HG02885 (cell line): Measurements from ENCODE around the gene CEP55.

Experiments
- ATAC-seq: cut with Tn5 transposase; IDR thresholded peaks from one replicate; pipeline ENCODE4 v1.9.1; 2021; ENCODE audit warnings: mild to moderate bottlenecking; ENCODE audit not compliant: unreplicated experiment, poor library complexity

The CEP55 gene

GRCh38 chr10:93468461-93469213 is 27.8 kb upstream of the CEP55 start:
- no peak for ATAC-seq

GRCh38 chr10:93469454-93469853 is 27.0 kb upstream of the CEP55 start:
- ATAC-seq, result no peak

GRCh38 chr10:93471110-93471651 is 25.2 kb upstream of the CEP55 start:
- no peak for ATAC-seq

DNA sequence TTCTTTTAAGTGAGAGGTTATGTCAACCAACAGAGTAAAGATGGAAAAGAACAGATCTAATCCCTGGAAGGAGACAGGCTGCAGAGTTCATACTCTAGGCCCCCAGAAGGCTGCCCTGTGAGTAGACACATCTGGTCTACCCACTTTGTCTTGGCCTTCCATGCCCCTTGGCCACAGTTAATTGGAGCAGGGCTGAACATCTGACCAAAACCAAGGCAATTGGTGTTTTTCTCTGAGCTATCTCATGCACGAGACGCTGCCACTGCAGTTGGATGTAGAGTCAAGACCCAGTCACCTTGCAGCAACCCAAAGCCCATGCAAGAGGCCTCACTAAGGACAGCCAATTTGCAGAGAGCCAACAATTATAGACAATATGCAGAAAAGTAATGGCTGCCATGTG is 23.3 kb upstream of the CEP55 start:
- ATAC-seq, result no peak

DNA sequence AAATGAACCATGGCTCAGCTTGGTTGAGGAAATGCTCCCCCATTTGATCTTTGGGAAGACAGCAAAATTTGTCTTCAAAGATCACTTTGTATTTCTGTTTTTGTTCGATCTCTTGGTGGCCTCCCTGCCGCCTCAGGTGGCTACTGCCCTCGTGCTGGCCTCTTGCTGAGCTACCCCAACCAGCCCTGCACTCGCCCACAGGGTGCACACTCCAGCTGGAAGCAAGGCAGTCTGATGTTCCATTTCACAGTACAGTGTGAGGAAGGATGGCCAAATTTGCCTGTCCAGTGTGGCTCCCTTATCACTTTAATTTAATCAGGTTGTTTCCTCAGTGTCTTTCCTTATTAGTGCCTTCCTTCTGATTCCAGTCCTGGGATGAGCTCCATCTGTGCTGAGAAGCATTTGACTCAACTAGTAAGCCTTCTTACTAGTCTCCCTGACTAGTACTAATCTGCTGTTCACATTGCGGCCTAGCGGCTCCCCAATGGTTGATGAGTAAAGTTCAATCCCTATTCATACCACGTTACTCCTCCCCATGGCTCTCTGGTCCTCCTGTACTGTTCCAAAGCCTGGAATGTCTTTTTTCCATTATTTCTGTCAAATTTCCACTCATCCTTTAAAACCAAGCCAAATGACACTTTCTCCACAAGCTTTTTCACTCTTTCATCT is 22.5 kb upstream of the CEP55 start:
- ATAC-seq, result no peak

- ATAC-seq, result no peak
These were observed 21.2 kb upstream of the CEP55 start for GRCh38 chr10:93475227-93475626.

DNA sequence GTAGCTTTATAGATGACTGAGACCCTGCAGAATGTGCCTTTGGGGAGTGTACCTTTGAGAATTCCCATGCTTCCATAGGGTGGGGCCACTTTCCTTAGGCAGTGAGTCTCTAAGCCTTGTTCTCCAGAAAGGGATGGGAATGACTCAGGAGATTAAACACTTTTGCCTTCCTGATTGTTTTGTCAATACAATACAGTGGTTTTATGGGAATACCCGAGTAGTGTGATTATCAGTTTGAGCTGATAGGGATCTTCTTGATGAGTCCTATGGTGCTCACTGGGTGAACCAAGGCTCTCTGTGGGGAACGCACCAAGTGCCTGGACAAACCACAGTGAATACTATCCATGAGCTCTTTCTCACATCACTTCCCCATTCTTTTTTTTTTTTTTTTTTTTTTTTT is 20.5 kb upstream of the CEP55 start:
- no peak for ATAC-seq

DNA sequence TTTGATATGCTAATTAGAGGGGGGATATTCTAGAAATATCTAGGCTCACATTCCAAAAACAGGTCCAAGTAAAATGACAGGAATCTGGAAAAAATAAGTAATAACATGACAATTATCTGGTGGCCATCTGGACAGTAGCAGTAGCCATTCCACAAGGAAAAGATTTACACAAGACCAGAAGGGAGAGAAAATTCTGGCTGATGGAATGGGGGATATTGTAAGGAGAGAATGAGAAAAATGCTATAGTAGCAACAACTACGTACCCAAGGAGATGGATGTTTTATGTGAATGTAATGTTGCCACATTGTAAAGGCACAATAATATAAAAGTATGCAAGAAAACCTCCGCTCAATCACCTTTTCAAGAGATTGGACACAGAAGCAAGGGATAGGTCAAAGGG is 19.7 kb upstream of the CEP55 start:
- no peak for ATAC-seq

DNA sequence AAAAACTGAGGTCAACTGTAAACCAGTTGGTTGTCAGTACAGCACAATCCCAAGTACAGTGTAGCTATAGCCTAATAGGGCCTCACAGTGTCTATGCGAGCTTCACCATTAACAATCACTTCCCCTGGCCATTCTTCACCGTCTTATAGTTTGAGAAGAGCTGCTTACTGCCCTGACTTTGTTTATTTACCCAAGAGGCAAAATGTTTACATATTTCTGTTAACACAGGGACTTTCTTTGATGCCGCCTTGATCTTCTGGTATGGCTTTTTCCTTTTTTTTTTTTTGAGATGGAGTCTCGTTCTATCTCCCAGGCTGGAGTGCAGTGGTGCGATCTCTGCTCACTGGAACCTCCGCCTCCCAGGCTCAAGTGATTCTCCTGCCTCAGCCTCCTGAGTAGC is 17.5 kb upstream of the CEP55 start:
- no peak for ATAC-seq

DNA sequence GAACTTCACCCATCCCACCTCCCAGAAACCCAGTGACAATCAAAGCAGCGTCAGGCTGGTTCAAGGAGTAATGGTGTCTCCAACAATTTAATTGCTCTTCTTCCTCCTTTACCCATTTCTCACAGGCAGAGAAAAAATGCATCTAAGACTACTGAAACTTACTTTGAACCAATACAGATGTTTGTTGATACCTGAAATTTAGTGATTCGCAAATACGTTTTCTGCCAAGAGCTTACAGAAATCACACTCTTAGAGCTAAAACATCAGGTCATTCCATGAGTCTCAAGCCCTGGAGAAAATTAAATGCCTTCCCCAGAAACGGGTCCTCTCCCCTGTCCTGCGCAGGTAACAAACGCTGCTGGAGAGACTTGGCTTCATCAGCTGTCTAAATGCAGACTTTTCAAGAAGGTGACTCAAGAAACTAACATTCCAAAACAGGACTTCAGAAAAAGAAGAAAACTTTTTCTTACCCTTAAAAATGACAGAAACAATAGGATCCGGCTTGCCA is 14.7 kb upstream of the CEP55 start:
- ATAC-seq, result no peak

GRCh38 chr10:93482145-93482834 is 14.1 kb upstream of the CEP55 start, which contains the start of gene MYOF:
MYOF (minus strand) TSS chr10:93482334; CDS start chr10:93482194, 140 bp downstream.
- ATAC-seq, result peak; percentile 84

- no peak for ATAC-seq
These were observed 10.7 kb upstream of the CEP55 start for GRCh38 chr10:93485690-93486089.

DNA sequence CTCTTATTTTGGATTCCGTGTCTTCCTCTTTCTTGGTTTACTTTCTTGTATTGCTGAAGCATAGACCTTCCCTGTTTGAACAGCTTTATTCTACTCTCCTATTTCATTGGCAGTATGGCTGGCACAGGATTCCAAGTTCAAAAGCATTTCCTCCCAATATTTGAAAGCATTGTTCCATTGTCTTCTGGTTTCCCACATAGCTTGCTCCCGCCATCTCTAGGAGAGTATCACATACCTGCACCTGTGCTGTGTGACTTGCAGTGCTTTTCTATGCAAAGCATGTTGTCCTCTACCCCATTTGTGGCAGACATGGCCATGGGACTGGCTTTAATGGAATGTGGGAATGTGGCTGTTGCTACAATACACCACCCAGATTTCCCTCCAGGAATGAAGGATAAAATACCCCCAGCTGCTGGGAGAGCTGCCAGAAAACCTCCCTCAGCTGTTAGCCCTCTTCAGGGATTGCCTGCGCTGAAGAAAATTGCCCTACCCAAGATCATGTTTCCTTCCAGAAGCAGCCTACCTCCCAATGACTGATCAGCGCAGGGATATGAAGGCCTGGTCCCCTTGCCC is 7.4 kb upstream of the CEP55 start:
- ATAC-seq, result no peak

DNA sequence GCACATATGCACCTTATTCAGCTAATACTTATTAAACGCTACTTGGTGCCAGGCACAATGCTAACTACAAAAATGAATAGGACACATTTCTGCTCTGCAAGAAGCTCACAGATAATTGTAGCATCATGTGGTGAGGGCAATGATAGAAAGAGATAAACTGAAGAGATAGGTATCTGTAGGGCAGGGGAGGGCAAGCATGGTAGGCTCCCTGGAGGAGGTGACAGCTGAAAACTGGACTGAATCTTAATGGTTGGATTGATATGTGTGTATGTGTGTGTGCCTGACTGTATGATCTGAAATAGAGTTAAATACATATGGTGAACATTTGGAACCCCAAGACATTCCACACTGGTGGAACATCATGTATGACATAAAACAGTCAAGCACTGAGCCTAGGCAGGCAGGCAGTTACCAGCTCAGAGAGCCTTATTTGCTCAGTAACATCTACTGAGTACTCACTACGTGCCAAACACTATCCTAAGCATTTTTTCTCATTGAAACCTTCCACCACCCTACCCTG is 4.8 kb upstream of the CEP55 start:
- ATAC-seq, result no peak

DNA sequence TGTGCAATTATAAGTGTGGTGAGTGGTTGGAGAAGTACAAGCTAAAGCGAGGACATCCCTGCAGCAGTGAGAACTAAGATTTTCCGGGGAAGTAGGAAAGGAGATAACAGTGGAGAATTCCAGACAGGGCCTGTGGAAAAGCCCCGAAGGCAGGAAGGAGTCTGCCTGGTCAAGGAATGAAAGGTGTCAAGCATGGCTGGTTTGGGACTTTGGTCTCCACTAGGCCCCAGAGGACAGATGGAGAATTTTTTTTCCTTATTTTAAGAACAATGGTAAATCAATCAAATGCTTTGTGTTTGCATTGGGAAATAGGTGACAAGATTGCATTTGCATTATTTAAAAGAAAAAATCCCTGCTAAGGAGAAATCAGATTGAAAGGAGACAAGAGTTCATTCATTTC is 3.2 kb upstream of the CEP55 start:
- ATAC-seq, result no peak

- no peak for ATAC-seq
These were observed 1.9 kb upstream of the CEP55 start for GRCh38 chr10:93494494-93494893.

DNA sequence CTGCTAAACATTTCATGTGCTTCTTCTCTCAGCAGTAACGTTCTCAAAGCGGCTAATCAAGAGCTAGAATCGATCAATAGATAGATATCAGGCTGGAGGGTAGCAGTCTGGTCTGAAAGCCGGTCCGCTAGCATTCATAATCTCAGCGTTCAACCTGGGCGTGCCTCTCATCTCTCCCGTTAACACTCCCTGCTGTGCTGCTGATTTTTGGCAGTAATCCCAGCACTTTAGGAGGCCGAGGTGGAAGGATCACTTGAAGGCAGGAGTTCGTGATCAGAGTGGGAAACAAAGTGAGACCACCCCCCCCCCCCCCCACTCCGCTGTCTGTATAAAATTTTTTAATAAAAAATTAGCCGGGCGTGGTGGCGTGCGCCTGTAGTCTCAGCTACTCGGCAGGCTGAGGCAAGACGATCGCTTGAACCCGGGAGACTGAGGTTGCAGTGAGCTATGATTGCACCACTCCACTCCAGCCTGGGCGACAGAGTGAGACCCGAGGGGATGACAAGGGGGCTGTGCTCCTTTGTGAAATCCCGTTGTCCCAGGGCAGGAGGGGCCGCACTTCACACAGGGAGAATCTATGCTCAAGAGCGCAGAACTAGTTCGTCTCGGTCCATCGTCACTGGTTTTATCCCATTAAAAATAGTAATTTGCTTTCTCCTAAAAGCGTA is 624 bp upstream of the CEP55 start:
- peak; percentile 9 for ATAC-seq

- ATAC-seq, result no peak
These were observed 1.8 kb downstream of the CEP55 start for GRCh38 chr10:93498166-93498565.

DNA sequence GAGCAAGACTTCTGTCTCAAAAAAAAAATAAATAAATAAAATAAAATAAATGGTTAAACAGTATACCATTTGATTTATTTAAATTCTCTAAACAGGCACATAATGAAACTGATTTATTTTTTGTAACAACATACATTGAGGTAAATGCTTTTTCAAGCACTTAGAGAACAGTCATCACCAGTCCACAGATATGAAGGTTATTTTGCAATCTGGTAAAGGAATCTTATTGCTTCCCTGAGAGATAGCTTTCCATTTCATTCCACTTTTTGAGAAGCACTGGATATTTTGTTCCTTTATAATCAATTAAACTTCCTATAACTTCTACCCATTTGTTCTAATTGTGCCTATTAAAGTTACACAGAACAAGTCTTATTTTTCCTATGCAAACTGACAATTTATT is 5.2 kb downstream of the CEP55 start:
- ATAC-seq, result no peak

DNA sequence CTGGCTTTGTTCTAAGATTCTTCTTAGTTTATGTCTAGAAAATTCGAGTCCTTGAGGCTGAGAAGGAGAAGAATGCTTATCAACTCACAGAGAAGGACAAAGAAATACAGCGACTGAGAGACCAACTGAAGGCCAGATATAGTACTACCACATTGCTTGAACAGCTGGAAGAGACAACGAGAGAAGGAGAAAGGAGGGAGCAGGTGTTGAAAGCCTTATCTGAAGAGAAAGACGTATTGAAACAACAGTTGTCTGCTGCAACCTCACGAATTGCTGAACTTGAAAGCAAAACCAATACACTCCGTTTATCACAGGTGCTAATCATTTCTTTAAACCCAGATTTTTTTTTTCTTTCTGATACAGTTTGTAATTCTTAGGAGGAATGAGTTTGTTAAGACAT is 6.7 kb downstream of the CEP55 start:
- ATAC-seq, result peak; percentile 83
